ENCODE results near the gene TOGARAM1.

TOGARAM1 gene, protein sequence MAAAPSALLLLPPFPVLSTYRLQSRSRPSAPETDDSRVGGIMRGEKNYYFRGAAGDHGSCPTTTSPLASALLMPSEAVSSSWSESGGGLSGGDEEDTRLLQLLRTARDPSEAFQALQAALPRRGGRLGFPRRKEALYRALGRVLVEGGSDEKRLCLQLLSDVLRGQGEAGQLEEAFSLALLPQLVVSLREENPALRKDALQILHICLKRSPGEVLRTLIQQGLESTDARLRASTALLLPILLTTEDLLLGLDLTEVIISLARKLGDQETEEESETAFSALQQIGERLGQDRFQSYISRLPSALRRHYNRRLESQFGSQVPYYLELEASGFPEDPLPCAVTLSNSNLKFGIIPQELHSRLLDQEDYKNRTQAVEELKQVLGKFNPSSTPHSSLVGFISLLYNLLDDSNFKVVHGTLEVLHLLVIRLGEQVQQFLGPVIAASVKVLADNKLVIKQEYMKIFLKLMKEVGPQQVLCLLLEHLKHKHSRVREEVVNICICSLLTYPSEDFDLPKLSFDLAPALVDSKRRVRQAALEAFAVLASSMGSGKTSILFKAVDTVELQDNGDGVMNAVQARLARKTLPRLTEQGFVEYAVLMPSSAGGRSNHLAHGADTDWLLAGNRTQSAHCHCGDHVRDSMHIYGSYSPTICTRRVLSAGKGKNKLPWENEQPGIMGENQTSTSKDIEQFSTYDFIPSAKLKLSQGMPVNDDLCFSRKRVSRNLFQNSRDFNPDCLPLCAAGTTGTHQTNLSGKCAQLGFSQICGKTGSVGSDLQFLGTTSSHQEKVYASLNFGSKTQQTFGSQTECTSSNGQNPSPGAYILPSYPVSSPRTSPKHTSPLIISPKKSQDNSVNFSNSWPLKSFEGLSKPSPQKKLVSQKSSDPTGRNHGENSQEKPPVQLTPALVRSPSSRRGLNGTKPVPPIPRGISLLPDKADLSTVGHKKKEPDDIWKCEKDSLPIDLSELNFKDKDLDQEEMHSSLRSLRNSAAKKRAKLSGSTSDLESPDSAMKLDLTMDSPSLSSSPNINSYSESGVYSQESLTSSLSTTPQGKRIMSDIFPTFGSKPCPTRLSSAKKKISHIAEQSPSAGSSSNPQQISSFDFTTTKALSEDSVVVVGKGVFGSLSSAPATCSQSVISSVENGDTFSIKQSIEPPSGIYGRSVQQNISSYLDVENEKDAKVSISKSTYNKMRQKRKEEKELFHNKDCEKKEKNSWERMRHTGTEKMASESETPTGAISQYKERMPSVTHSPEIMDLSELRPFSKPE (N-terminal part only)

GRCh38 chr14:44961554-44962333 is at the start of gene TOGARAM1, which contains the start of gene KLHL28:
TSS of gene TOGARAM1 (plus strand) at chr14:44962190. CDS start at chr14:44962422, 232 bp downstream.
TSS of gene KLHL28 (minus strand) at chr14:44961947. CDS start at chr14:44945928, 16,019 bp downstream.
- DNase-seq (ENCODE audit: low read depth) = peak; percentile 95

- no peak for DNase-seq (ENCODE audit: low read depth)
Observed at GRCh38 chr14:44914849-44915248, 47.1 kb upstream of the TOGARAM1 start.

GRCh38 chr14:44928793-44929192 is 33.2 kb upstream of the TOGARAM1 start:
- no peak for DNase-seq (ENCODE audit: low read depth)

DNA sequence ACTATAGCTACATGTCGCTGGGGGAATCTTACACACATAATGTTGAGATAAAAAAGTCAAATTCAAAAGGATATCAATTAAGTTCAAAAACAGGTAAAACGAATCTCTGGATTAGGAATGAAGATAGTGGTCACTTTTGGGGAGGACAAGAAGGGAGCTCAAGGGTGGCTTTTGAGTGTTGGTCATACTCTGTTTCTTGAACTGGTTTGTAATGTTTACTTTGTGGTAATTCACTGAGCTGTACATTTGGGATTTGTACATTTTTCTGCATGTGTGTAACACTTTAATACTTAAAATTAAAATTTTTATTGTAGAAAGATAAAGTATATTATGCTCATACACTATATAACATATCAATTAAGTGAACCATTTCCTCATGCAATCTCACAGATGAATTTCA is 26.8 kb upstream of the TOGARAM1 start:
- no peak for DNase-seq (ENCODE audit: low read depth)

GRCh38 chr14:44937547-44937946 is 24.4 kb upstream of the TOGARAM1 start:
- DNase-seq (ENCODE audit: low read depth) = no peak

DNA sequence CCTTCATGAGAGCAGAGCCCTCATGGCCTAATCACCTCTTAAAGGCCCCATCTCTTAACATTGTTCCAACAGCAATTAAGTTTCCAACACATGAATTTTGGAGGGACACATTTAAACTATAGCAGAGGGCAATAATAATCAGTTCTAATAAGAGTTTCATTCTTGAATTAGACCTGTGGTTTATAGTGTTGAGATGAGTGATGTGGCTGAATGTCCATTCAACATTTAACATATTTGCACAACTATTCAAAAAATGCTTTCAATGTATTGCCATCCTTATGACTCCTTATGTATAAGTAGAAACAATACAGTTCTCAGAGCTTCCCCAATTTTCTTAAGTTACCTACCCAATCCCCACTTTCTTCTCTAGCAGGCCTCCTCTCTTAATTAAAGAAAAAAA is 21.8 kb upstream of the TOGARAM1 start:
- DNase-seq (ENCODE audit: low read depth) = no peak

DNA sequence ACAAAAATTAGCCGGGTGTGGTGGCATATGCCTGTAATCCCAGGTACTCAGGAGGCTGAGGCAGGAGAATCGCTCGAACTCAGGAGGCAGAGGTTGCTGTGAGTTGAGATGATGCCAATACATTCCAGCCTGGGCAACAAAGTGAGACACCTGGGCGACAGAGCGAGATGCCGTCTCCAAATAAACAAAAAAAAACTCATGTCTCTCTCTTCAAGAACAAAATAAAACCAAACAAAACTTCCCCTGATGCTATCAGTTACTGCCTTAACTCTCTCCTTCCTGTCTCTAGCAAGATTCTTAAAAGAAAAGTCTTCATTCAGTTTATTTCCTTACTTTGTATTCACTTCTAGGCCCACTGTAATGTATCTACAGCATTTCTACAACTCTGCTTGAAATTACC is 21.0 kb upstream of the TOGARAM1 start:
- DNase-seq (ENCODE audit: low read depth) = no peak

DNA sequence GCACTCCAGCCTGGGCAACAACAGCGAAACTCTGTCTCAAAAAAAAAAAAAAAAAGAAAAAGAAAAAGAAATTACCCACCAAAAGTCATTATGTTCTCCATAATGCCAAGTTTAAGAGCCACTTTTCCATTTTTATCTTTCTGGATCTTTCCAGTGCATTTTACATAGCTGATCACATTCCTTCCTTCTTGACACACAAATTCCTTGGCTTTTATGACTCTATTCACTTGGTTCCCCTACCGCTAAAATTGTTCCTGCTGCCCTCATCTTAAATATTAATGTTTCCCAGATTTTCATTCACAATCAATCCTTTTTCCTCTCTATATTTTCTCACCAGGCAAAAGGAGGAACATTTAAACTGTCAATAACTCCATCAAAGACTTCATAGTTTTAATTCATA is 20.4 kb upstream of the TOGARAM1 start:
- DNase-seq (ENCODE audit: low read depth) = no peak

DNA sequence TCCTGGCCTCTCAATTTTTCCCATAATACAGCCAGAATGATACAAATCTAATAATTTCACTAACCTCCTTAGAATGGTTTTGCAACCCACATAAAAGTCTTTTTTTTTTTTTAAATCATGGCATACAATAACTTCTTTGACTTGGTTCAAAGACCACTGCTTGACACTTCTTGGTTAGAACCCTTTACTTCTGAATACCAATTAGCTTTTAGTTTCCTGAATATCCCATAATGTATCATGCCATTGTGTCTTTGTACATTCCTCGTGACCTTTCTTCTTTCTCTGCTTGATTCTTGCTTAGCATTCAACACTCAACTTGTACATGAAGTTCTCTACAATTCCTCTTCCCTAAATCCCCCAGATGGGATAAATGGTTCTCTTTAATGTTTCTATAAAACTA is 19.6 kb upstream of the TOGARAM1 start:
- no peak for DNase-seq (ENCODE audit: low read depth)

GRCh38 chr14:44944107-44944506 is 17.9 kb upstream of the TOGARAM1 start:
- no peak for DNase-seq (ENCODE audit: low read depth)

GRCh38 chr14:44945264-44945663 is 16.7 kb upstream of the TOGARAM1 start:
- no peak for DNase-seq (ENCODE audit: low read depth)

GRCh38 chr14:44951051-44951450 is 10.9 kb upstream of the TOGARAM1 start:
- no peak for DNase-seq (ENCODE audit: low read depth)

DNA sequence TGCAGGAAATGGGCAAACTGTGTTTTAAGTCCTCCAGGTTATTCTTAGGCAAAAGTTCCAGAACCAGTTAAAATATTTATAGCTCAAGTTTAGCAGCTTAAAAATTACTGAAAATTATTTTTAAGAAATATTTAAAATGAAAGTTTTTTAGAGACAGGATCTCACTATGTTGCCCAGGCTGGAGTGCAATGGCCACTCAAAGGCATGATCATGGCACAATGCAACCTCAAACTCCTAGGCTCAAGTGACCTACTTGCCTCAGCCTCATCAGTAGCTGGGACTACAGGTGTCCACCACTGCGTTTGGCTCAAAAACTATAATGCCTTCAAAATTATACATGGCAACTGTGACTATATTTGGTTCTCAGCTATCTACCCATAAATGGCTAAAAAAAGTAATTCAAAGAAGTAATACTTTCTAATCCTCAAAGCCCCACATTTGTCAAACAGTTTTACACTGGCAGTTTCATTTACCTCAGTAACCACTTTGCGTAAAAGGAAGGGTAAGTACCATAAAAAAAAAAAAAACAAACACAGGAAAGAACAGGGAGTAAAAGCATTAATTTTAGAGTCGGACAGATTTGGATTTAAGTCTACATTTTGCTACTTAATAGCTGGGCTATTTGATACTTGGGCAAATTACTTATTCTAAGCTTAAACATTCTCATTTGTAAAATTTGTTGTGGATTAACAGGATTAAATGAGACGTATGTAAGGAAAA is 9.4 kb upstream of the TOGARAM1 start:
- no peak for DNase-seq (ENCODE audit: low read depth)

DNA sequence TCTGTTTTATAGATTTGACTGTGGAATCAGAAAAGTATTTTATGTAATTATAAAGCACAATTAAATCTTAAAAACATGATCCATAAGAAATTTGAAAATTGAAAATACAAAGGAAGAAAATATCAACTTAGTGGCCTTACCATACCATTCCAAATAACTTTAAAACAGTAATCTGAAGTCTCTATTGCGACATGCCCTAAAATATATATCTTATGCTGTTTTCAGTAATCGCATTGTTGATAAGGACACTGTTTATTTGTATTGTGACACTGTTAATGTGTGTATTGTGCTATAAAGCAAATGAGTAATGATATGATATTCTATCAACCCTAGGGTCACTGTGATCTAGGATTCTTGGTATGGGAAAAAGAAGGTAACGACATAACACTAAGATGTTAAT is 7.2 kb upstream of the TOGARAM1 start:
- DNase-seq (ENCODE audit: low read depth) = no peak

DNA sequence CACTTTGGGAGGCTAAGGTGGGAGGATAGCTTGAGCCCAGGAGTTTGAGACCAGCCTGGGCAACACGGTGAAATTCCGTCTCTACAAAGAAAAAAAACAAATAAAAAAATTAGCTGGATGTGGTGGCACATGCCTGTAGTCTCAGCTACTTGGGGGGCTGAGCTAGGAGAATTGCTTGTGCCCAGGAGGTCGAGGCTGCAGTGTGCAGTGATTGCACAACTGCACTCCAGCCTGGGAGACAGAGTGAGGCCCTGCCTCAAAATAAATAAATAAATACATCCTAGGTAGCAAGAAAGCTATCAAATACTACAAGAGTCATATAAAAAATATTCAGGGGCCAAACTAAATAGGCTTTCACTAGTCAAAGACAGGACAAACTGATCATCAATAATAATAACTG is 6.5 kb upstream of the TOGARAM1 start:
- DNase-seq (ENCODE audit: low read depth) = no peak

DNA sequence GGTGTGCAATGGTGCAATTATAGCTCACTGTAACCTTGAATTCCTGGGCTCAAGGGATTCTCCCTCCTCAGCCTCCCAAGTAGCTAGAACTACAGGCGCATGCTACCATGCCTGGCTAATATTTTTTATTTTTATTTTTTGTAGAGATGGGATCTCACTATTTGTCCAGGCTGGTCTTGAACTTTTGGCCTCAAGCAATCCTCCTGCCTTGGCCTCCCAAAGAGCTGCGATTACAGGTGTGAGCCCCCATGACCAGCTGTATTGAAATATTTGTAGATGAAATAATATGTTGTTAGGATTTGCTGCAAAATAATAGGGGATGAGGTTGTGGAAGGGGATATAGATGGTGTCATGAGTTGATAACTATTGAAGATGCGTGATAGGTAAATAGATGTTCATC is 5.1 kb upstream of the TOGARAM1 start:
- DNase-seq (ENCODE audit: low read depth) = no peak

GRCh38 chr14:44959538-44959937 is 2.5 kb upstream of the TOGARAM1 start:
- DNase-seq (ENCODE audit: low read depth) = no peak

DNA sequence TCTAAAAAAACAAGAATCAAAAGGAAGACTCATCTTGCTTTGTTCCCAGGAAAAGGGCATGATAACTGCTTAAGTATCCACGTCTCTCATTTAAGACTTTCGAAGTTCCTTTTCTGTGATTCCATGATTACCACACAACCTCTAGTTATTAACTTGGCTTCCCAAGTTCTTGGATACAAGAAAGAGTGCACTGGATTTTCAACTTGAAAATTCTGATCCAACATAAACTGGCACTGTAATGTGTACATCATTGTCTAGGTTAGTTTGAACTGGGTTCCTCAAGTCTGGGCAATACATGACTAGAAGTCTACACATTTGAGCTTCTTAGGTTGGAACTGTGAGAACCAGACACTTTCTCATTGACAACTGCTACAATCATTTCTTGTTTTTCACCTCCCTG is 1.8 kb upstream of the TOGARAM1 start:
- DNase-seq (ENCODE audit: low read depth) = no peak

- no peak for DNase-seq (ENCODE audit: low read depth)
Observed at GRCh38 chr14:44960646-44961045, 1.3 kb upstream of the TOGARAM1 start.

DNA sequence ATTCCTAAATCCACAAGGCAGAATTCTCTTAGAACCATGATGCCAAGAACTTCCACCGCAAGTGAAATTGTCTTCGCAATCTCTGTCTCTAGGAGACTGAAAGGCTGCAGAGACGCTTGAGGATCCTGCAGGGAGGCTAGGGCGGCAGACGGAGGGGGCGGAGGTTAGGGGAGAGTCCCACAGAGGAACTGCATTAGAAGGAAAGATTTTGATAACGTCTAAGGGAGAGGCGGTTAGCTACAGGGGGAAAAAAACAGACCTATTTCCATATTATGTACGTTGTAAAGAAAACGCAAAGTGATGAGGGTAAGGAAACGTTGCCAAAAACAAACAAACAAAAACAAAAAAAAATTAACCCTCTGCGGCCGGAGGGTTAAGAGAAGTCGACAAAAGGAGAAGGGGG is 838 bp upstream of the TOGARAM1 start:
- peak; percentile 39 for DNase-seq (ENCODE audit: low read depth)
